NCI-H146 treated with DMSO at 0.1 percent for 48 hours (cell line): Measurements from ENCODE around the gene FAM76B.
A peak's percentile ranks its signal among the peaks of the same experiment; 100 is the strongest.

Experiments
- DNase-seq: peaks from one replicate; lab custom pipeline; 2025; ENCODE audit not compliant: unreplicated experiment; lab: John Stamatoyannopoulos, UW

FAM76B gene

DNA sequence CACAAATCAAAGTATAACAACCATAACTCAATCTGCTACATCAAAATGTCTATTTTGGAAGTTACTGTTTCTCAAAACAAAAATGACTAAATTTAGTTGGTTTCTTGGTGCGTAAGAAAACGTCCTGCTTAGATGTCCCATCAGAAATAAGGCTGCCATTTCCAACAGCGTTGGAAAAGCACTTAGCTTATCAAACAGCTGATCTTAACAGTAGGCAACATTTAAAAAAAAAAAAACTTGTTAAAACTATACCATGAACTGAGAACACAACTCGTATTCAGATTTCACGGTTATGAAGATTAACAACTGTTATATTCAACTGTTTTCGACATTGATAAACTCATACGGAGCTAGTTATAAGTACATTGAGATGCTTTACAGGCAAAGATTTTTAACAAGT, 3.1 kb upstream of the FAM76B start:
- no peak for DNase-seq

- no peak for DNase-seq
These were observed 2.6 kb upstream of the FAM76B start for GRCh38 chr11:95792200-95792599.

DNA sequence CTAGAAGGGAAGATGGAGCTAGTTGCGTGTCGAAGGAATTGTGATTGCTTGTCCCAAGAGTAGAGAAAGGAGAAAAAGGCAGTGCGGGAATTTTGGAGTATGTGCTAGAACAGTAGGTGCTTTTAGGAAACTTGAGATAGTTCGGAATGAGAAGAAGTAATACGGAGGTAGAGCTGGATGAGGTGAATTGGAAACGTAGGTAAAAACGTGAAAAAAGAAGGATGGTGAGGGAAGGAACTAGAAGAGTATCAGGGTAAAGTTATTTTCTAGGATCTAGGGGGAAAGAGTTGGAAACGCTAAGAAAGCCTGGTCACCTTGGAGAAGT, 2.1 kb upstream of the FAM76B start:
- DNase-seq: no peak

DNA sequence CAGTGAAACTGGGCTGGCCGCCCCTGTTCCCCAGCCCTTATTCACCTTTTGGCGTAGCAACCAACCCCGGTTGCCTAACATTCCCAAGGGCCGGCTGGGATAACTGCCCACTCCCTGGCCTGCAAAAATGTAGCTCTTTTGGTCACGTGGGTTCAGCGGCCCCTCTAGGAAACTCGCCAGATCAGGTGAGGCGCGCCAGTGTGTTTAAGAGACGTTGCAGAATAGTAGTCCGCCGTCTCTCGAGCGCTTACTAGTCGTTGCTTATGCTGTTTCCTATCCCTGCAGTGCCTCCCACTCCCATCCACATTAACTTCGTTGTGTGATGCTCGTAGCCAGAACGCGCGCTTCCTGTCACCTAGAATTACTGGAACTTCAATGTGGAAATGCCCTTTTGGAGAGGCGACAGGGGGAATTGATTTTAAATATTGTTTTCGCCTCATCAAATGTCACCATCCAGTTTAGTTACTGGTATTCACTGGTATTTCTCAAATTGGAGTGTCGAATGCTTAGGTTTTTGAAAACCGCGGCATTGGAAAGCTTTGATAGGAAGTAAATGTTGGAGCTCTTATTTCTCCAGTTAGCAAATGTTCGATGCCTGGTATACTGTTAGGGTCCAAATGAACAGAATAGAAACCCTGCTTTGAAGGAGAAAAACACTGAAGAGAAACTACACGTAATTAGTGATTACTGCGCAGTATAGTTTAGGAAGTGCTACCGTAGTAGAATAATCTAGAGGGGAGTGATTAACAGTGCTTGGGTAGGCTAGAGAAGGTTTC, 1.5 kb upstream of the FAM76B start:
- DNase-seq: peak; percentile 89

GRCh38 chr11:95790123-95790932, 746 bp upstream of the FAM76B start, which contains the start of gene CEP57:
Gene CEP57, plus strand, starts transcription at chr11:95790498. Its CDS starts 201 bp downstream, at chr11:95790699.
- DNase-seq: peak; percentile 97

DNA sequence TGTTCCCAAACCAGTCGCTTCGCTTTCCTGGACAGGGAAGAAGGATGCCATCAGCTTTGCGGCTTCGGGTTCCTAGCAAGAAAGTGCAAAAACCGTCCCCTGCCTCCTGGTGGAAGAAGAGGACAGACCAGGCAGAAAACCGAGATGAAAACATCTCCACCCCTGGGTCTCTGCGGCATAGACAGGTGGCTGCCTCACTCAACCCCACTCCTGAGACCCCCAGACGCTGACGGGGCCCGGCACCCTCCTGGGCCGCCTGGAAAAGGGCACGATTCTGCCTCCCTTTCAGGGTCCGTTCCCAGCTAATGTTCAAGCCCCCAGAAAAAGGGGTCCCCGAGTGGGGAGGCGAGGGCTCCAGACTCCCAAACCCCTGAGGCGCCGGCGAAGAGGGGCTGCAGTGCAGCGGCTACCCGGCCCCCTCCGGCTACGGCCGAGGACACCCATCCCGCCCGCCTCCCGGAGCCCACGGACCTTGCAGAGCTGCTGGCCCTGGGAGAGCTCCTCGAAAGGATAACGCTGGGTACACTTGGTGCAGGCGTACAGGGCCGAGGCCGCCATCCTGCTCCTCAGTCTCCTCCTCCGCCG, 569 bp downstream of the FAM76B start:
- peak; percentile 39 for DNase-seq

DNA sequence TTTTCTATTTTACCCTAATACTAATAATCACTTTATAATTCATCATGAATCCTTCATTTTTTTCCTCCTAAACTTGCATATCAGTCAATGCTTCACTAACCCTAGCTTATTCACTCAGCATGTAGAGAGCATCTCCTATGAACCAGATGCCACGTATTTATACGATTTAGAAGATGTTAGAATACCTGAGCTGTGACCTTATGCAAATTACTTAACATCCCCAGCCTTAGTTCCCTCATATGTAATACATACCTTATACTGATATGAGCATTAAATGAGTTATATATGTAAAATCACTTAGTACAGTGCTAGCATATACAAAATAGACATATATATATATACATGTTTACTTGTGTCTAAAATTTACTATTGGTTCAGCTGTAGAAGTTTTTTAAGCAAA, 9.0 kb downstream of the FAM76B start:
- no peak for DNase-seq

DNA sequence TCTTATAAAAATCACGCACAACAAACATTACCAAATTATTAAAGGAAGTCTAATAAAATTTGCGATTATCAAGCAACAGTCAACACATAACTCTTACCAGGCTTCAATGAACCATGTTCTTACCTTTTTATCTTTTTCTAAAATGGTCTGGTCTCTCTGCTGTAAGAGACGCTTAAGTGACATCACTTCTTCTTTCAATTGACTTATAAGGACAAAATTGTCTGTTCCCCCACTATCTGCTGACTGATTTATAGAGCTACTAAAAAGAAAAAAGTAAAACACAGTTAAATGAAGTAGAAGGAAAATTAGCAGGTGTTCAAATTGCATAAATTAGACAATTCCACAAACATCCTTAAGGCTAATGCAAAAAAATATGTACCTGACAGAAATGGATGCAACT, 10.9 kb downstream of the FAM76B start:
- no peak for DNase-seq

DNA sequence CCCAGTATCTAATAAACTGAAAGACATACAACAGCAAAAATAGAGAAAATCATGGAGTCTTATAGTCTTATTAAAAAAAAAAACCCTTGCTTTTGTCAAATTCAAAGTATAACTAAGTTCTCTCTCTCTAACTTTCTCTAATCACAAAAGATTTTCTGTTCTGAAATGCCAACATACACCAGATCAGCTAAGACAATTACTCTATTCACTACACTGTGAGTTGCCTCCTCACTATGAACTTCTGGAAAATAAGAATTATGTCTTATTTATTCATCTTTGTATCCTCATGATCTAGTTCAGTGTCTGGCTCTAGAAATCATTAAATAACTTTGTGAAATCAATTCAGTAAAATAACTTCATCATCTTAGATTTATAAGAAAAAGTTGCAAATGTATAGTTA, 12.7 kb downstream of the FAM76B start:
- no peak for DNase-seq

- DNase-seq: no peak
These were observed 21.1 kb downstream of the FAM76B start for GRCh38 chr11:95768521-95768920.

DNA sequence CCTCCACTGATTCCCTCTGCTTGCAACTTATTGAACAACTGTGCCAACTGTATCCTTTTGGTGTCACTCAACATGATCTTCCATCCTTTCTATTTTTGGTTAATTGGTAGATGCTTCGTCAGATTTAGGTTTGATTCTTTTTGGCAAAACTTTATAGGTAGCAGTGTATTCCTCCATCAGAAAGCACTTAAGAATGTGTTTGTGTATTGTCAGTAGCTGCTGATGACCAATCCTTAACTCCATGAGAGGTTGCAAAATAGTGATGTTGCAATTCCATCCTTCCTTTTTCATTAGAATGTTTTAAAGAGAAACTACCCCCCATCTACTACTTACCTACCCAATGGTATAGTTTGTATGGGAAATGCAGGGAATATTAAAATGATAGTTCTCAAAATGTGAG, 22.1 kb downstream of the FAM76B start:
- no peak for DNase-seq

DNA sequence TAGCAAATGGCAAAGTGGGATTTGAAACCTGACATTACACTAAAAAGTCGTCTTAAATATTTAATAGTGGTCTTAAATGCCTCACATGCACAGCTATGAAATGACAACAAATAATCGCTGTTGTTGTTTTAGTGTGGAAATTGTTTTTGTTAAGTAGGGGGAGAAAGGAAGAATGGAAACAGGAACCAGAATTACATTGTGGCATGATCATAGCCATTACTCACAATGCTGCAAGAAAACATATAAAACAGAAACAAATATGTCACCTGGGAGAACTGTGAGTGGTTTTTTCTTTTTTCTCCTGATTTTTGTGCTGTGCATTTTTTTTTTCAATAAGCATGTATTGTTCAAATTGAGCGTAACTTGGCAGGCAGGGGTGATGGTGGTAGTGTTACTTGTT, 22.9 kb downstream of the FAM76B start:
- DNase-seq: no peak

DNA sequence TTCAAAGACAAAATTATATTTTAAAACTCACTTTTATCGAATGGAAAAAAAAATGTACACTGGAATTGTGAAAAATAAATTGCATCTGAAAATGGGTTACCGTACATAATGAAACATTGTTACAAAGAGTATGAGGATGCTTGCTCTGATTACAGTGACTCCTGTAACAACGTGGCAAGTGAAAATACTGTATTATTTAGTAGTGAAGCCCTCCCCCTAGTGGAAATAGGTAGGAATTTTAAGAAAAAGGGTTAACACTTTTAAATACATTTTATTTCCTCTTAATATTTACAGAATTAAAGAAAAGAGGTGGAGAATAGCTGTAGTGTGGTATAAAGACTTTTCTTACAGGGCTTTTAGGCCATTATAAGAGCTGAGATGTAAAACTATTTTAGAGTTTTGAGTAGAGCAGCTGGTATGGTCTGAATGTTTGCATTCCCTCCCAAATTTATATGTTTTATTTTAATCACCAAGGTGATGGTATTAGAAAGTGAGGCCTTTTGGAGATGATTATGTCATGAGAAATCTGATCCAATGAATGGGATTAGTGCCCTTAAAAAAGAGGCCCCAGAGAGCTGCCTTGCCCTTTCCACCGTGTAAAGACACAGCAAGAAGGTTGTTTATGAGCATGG, 25.2 kb downstream of the FAM76B start:
- DNase-seq: peak; percentile 38

GRCh38 chr11:95762534-95762933, 27.0 kb downstream of the FAM76B start:
- DNase-seq: no peak

- DNase-seq: no peak
These were observed 28.6 kb downstream of the FAM76B start for GRCh38 chr11:95760941-95761340.

DNA sequence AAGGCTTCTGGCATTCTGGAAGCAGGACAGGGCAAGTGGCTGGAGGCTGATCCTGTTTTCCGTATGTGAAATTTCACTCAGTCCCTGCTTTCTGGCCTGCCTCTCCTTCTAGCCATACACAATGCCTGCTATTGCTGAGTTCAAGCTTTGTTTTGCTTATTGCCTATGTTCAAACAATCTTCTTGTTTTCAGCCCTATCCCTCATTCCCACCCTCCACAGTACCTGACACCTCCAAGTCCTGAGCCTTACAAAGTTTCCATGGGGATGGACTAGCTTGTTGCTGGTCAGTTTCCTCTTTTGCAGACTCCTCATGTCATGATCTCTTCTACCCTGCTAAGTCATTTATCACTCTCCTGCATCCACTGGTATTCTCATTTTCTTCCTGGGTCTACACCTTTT, 38.1 kb downstream of the FAM76B start:
- DNase-seq: no peak

- DNase-seq: no peak
These were observed 39.5 kb downstream of the FAM76B start for GRCh38 chr11:95750101-95750500.

- DNase-seq: no peak
These were observed 50.3 kb downstream of the FAM76B start for GRCh38 chr11:95739108-95739938.

DNA sequence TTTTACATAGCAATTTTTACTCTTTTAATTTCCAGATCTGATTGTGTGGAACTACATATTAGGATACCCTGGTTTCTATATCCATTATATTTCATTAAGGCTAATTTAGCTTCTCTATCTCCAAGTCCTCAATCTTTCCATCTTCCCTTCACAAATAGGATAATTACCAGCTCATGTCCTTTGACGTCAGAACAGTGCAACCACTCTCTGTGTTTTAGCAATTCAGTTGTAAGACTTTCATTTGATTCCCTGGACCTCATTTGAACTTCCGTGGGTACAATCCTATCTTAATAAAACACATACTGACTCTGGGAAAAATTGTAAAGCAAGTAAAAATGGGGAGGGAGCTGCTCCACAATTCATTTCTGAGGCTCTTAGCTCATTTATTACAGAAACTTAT, 52.8 kb downstream of the FAM76B start:
- no peak for DNase-seq

- DNase-seq: no peak
These were observed 53.2 kb downstream of the FAM76B start for GRCh38 chr11:95736355-95736754.
